ENCODE measurements around the gene SLC2A8.

GRCh38 chr9:127392976-127393375 is 4.0 kb upstream of the SLC2A8 start:
- TF ChIP-seq POLR2A (IDR thresholded peaks at IDR 0.05) (no peak), CTCF (IDR thresholded peaks at IDR 0.05) (no peak)

Measured in vagina (tissue), 2 donors.